Measurements from ENCODE around the gene GYPC.

GYPC gene

DNA sequence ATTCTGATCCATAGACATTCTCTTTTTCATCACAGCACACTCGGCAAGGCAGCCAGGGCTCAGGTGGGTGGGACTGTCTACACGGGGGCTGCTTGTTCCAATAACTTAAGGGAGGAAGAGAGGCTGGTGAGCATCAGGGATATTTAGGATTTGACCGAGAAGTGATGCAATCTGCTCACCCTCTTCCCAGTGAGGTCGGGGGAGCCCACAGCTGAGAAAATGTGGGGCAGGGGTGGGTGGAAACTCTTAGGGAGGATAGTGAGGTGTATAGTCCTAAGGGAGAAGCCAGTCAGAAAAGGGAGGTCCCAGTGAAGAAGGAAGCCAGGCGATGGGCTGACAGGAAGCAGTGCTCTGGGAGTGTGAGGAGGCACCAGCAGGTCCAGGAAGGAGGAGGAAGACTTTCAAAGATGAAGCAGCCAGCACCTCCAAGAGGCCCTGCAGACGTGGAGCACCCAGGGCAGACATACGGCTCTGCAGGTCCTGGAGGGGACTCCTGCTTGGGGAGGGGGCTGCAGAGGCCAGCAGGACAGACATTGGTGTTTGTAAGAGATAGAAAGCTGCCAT, 76.8 kb downstream of the GYPC start:
- no peak for DNase-seq (ENCODE audit: low read depth)

DNA sequence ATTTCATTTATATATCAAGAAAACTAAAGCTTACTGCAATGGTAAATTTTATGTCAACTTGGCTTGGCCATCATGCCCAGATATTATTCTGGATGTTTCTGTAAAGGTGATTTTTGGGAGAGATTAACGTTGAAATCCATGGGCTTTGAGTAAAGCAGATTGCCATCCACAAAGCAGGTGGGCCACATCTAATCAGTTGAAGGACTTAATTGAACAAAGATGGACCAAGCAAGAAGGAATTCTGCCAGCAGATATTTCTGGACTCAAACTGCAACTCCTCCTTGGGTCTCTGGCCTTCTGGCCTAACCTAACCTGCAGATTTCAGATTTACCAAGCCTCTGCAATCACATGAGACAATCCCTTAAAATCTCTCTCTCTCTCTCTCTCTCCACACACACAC, 77.8 kb downstream of the GYPC start:
- no peak for DNase-seq (ENCODE audit: low read depth)

DNA sequence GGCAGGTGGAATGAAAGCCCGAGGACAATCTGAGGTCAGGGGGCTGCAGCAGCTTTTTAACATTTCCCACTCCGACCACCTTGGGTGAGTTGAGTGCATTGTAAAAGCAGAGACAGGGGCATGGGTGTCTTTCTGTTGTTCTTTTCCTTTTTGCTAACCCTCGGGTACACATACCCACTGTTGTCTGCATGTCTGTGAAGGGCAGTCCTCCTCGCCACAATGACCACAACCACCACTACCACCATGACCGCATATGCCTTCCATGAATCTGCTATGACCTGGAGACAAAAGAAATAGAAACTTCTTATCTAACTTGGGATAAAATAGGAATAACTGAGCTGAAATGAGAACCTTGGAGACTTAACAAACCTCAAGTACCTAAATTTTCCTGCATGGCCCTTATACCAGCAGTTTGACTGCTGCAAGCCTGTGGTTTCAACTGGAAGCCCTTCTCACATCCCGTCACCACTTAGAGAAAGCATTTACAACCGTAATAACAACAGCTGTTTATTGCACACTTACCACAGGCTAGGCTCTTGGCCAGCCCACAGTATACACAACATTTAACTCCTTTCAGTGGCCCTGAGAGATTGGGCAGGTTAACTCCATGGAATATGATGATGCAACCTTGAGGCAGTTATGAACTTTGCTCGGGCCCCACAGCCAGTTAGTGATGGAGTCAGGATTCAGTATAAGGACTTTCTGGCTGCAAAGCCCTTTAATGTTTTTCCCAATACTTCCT, 80.3 kb downstream of the GYPC start:
- DNase-seq (ENCODE audit: low read depth) = no peak

DNA sequence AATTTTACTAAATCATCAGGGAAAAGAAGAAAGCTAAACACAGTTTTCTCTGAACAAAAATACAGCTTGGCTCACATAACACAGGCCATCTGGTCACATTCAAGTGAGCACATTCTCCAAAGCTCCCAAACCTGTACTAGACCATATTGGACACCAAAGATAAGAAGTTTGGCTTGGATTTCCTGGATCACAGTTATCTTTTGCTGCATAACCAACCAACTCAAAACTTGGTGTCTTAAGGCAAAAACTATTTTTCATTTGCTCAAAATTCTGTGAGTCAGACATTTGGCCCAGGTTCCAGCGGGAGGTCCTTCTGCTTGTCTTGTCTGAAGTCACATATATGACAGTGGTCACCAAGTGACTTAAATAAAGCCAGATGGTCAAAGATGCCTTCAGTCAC, 83.2 kb downstream of the GYPC start:
- DNase-seq (ENCODE audit: low read depth) = no peak

DNA sequence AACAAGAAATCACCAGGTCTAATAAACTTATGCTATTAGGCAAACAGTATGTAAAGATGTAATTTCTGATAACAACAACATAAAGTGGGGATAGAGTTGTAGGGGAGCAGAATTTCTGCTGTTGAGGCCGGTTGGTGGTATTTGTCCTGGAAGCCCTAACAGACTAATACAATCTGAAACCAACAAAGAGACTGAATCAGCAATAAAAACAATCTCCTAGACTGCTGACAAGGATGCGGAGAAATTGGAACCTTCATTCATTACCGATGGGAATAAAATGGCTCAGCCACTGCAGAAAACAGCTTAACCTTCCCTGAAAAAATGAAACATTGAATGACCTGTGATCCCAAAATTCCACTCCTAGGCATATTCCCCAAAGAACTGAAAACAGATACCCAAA, 88.7 kb downstream of the GYPC start:
- DNase-seq (ENCODE audit: low read depth) = no peak

All from HS-27A (cell line).